K562 treated with DMSO at 1 percent for 12 hours (cell line): Measurements from ENCODE around the gene ZNF485. TPM values are rescaled to one million over a fixed set of nuclear protein-coding genes. Genes with fewer than 3 reads are reported as not detected.

Experiments used
- total RNA-seq: library from RNA; unstranded; fragments of 300-600 nt; gene quantifications from 2 replicates; pipeline ENCODE4 v1.2.3, GENCODE V29; 2022; ENCODE audit not compliant: insufficient read depth

Gene ZNF485
- 2.4 and 2.8 TPM in 2 replicates for total RNA-seq

GRCh38 chr10:43606323-43607198 is at the start of gene ZNF485:
Gene ZNF485, plus strand, starts transcription at chr10:43606438. Its CDS starts 613 bp downstream, at chr10:43607051.

GRCh38 chr10:43574001-43574892 is 32.0 kb upstream of the ZNF485 start, which contains the start of gene ZNF239:
Gene ZNF239, minus strand, starts transcription at chr10:43574616. Its CDS starts 16,537 bp downstream, at chr10:43558079.

GRCh38 chr10:43648398-43649184 is 42.4 kb downstream of the ZNF485 start, which contains the start of gene ZNF32:
Gene ZNF32, minus strand, starts transcription at chr10:43648881. Its CDS starts 2,748 bp downstream, at chr10:43646133.

Other genes starting within 250 kb of the ZNF485 start
- gene FXYD4, start 234.8 kb upstream of the ZNF485 start, total RNA-seq: not detected in 2 replicates
- gene HNRNPF, start 197.3 kb upstream of the ZNF485 start, total RNA-seq: 218 and 410 TPM in 2 replicates
- gene ZNF487, start 169.3 kb upstream of the ZNF485 start, total RNA-seq: 6.5 and 7.5 TPM in 2 replicates
- 1.2 and 2.9 TPM in 2 replicates for gene ZNF239, start 31.8 kb upstream of the ZNF485 start, total RNA-seq
- gene ZNF32, start 42.4 kb downstream of the ZNF485 start, total RNA-seq: 18.6 and 20.0 TPM in 2 replicates